HG03175 (cell line): ENCODE results near the gene RABIF.
A peak's percentile ranks its signal among the peaks of the same experiment; 100 is the strongest.
"Not testable (repeated sequence)": the region's sequence is repeated elsewhere in the genome, so short reads cannot be mapped to it uniquely, and the experiment has no call there.

Source experiments
- ATAC-seq: cut with Tn5 transposase; IDR thresholded peaks from one replicate; pipeline ENCODE4 v1.9.1; 2021; ENCODE audit warnings: mild to moderate bottlenecking, moderate library complexity; ENCODE audit not compliant: unreplicated experiment

The RABIF gene

DNA sequence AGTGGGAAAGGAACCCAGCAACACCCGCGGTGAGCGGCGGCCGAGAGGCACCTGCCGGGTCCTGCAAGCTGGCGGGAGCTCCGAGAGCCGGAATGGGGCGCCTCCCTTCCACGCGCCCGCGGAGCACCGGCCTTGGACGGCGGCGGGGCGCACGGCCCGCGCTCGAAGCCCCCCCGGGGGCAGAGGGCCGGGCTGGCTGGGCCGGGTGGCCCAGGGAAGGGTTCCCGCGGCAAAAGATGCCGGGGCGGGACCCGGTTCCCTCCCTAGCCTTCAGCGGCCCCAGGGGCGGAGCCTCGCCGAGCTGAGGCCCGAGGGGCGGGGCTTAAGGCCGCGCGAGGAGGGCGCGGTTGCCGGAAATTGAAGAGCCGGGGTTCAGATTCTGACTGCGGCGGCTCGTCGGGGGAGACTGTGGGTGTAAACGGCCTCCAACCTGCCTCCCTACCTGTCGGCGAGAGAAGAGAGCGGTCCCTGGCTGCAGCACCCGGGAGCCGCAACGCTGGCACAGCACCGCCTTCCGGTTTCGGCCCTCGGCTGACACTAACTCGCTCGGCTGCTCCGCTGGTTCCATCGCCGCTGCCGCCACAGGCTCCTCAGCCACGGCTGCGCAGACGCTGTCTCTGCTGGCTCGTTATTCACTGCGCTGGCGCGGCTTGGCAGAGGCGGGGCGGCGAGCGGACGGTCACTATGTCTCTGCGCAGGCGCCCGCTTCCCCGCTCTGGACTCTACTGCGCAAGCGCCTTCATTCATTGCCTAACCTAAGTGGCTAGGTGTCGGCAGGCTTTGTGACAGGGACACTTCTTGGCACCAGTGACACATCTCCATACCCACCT lies at the start of gene RABIF:
TSS of gene RABIF (minus strand) at position 619 of the 830 bp plus-strand sequence. CDS start at position 568, 51 bp downstream.
- peak; percentile 89 for ATAC-seq

DNA sequence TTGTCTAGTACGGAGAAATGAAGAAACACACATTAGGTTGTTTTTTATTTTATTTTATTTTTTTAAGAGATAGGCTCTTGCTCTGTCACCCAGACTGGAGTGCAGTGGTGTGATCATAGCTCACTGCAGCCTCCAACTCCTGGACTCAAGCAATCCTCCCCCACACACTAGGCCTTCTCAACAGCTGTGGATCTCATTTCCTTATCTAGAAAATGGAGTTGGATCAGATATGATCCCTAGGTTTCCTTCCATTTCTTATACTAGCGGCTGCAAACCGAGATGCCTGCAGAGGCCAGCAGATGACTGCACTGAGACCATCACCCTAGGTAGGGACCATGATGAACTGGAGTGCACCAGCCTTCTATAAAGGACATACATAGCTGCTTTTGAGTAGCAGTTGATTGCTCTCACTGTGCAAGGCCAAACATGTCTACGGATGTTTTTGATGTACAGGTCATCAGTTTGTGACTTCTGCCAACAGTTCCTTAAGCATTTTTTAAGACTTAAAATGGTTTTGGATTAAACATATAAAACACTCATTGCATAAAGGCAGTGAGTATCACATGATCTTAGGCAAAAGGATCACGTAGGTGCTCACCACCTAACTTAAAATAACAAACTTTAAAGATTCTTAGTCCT lies 49.5 kb upstream of the RABIF start:
- ATAC-seq, result no peak

DNA sequence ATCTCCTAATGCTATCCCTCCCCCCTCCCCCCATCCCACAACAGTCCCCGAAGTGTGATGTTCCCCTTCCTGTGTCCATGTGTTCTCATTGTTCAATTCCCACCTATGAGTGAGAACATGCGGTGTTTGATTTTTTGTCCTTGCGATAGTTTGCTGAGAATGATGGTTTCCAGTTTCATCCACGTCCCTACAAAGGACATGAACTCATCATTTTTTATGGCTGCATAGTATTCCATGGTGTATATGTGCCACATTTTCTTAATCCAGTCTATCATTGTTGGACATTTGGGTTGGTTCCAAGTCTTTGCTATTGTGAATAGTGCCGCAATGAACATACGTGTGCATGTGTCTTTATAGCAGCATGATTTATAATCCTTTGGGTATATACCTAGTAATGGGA lies 47.5 kb upstream of the RABIF start:
- not testable (repeated sequence) for ATAC-seq

DNA sequence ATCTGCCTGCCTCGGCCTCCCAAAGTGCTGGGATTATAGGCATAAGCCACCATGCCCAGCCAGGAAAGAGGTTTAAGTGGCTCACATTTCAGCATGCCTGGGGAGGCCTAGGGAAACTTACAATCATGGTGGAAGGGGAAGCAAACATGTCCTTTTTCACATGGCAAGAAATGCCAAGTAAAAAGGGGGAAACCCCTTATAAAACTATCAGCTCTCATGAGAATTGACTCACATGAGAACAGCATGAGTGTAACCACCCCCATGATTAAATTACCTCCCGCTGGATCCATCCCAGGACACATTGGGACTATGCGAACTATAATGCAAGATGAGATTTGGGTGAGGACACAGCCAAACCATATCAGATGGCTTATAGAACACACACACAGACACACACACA lies 46.9 kb upstream of the RABIF start:
- no peak for ATAC-seq

DNA sequence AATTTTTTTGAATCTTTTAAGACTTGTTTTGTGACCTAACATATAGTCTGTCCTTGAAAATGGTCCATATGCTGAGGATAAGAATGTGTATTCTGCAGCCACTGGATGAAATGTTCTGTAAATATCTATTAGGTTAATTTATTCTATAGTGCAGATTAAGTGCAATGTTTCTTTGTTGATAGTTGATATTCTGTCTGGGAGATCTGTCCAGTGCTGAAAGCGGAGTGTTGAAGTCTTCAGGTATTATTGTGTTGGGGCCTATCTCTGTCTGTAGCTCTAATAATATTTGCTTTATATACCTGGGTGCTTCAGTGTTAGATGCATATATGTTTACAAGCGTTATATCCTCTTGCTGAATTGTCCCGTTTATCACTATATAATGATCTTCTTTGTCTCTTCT lies 45.8 kb upstream of the RABIF start:
- ATAC-seq, result no peak

DNA sequence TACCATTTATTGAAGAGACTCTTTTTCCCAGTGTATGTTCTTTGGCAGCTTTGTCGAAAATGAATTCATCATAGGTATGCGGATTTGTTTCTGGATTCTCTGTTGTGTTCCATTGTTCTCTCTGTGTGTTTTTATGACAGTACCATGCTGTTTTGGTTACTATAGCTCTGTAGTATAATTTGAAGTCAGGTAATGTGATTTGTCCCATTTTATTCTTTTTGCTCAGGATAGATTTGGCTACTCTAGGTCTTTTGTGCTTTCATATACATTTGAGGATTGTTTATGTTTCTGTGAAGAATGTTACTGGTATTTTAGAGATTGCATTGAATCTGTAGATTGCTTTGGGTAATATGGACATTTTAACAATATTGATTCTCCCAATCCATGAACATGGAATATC lies 43.5 kb upstream of the RABIF start:
- ATAC-seq, result no peak

DNA sequence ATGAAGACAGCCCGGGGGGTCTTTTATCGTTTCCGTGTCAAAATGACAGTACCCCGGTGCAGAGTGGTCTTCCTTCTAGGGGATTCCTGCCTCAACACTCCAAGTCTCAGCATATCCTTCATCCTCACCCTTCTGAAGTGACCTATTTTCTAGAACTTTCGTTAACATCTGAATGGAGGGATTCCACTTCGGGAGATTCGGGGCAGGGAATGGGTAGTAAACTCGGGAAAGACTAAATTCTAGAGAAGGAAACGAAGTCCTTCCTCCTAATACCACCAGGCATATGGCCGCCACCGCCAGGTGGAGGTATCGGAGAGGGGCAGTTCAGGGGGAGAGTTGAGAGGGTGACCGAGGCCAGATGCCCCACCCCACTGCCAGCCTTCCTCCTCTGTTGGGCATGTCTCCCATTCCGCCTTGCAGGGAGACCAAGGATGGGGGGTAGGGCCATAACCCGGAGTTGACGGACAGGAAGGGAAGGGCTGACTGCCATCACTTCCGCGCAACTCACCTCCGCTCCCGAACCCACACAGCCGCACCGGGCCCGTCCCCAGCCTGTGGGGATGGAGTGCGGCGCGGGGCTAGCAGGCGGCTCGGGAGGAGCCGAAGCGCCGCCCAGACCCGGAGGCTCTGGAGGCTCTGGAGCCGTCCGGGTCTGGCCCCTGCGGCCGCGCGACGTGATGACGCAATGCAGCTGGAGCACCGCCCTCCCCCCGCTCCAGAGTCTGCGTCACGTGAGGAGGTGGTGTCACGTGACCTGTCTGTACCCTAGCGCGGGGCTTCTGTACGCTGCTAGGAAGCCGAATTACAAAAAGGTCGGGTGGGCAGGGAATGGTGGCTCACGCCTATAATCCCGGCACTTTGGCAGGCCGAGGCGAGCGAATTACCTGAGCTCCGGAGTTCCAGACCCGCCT lies 37.9 kb upstream of the RABIF start, which contains the start of gene KLHL12:
TSS of gene KLHL12 (minus strand) at position 654 of the 911 bp plus-strand sequence. CDS start 2,072 bp downstream, outside the sequence.
- ATAC-seq, result peak; percentile 92

DNA sequence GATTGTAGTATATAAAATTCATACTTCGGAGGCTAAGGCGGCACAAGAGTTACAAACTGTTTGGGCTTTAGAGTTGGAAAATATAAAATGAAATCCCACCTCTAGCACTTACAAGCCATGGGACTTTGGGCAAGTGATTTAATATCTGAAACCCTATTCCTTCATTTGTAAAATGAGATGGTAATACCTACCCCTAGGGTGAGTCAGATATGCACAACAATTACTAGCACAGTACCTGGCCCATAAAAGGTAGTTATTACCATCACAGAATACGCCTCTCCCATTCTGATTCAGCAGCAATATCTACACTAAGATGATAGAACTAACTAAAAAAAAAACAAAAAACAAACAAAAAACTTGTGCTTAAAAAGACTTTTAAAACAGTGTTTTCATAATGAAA lies 34.6 kb upstream of the RABIF start:
- ATAC-seq, result no peak

DNA sequence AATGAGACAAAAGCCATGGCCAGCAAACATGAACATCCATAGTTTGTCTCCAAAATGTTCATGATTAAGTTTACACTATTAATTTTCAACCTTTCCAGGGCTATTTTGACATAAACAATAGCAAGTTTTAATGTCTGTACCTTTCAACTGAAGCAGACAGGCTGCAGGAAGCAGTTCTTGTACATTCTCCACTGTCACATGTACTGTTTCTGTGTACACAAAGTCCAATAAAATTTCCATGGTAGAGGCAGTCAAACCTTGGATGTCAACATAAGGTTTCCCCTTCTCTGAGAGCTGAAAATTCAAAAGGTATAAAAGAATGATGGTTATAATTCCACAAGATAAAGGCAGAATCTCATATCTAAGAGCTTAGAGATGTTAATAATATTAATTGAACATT lies 30.7 kb upstream of the RABIF start:
- no peak for ATAC-seq

DNA sequence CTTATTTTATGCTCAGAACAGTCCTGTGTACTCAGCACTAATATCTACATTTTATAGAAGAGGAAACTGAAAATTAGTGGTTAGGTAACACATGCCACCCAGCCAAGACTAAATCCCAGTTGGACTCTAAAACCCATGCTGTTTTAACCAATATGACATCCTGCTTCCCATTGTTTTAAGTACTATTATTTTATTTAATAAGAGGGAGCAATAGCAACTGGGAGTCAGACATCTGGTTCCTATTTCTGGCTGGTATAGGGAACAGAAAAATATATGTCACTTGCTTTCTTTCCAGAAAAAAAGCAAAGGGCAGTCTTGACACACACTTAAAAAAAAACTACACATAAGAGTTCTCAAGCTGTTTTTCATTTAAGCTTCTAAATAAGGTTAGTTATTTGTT lies 26.2 kb upstream of the RABIF start:
- no peak for ATAC-seq

DNA sequence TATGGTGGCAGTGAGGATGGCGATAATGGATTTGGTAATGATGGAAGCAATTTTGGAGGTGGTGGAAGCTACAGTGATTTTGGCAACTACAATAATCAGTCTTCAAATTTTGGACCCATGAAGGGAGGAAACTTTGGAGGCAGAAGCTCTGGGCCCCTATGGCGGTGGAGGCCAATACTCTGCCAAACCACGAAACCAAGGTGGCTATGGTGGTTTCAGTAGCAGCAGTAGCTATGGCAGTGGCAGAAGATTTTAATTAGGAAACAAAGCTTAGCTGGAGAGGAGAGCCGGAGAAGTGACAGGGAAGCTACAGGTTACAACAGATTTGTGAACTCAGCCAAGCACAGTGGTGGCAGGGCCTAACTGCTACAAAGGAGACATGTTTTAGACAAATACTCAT lies 23.5 kb upstream of the RABIF start:
- ATAC-seq, result not testable (repeated sequence)

DNA sequence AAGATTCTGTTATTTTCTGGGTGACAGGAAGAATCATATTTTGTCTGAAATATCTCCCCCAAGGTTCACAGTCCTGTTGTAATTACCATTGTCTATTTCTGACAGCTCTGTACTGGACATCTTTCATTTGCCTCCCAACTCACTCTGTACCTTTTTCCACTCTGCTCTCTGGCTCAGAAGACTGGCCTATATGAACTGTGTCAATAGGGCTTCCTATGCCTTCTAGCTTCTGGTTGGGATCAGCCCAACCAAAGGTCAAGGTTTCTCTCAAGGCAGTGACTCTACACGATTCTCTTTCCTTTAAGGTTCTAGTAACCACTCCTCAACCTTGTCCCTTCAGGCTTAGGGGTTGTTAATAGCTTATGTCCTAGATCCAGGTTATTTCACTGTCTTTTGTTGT lies 20.5 kb upstream of the RABIF start:
- no peak for ATAC-seq

DNA sequence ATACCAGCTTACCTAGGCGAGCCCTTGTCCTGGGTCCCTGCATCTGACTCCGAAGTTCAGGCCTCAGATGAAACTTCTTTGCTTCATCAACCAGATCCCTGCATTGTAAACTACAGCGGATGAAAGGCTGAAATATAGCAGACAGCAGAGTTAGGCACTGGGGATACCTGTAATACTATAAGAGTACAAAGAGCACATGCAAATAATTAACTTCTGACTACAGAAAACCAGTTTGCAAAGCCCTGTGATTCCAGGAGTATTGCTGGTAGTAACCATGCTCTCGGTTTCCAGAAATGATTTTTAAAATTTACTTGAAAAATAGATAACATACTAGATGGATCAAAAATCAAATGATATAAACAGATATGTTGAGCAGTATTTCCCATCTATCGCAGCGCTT lies 20.0 kb upstream of the RABIF start:
- ATAC-seq, result no peak

DNA sequence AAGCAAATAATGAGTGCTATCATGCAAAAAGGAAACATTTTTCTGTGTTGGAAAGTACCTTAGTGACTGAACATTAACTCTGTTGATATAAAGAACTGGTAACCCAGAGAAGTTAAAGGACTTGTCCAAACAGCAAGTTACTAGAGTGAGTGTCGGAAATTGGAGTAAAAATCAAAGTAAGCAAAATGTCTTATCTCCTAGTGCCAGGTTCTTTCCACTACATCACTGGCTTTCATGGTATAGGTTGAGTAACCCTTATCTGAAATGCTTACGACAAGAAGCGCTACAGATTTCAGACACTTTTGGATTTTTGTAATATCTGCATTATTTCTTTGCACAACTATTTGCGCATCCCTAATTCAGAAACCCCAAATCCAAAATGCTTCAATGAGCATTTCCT lies 16.4 kb upstream of the RABIF start:
- no peak for ATAC-seq

DNA sequence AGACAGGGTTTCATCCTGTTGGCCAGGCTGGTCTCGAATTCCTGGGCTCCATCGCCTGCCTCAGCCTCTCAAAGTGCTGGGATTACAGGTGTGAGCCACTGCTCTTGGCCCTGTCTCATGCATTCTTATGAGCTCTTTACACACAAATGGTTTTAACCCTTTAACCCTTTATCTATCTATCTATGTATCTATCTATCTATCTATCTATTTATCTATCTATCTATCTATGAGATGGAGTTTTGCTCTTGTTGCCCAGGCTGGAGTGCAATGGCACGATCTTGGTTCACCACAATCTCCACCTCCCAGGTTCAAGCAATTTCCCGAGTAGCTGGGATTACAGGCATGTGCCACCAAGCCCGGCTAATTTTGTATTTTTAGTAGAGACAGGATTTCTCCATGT lies 14.9 kb upstream of the RABIF start:
- not testable (repeated sequence) for ATAC-seq

DNA sequence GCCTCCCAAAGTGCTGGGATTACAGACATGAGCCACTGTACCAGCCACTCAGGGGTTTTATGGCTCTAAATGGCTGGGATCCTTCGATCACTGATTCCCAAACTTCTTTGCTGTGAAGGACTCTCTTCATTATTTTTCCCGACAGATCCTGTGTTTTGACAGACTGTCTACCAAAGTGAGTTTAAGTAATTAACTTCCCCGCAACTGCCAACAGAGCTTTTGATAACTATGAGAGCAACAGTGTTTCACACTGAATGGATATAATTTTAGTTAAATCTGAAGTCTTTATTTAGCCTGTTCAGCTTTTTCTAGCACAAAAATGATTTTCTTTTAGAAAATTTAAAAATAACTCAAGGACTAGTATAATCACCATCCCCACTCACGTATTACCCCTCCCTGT lies 12.6 kb upstream of the RABIF start:
- ATAC-seq, result no peak

DNA sequence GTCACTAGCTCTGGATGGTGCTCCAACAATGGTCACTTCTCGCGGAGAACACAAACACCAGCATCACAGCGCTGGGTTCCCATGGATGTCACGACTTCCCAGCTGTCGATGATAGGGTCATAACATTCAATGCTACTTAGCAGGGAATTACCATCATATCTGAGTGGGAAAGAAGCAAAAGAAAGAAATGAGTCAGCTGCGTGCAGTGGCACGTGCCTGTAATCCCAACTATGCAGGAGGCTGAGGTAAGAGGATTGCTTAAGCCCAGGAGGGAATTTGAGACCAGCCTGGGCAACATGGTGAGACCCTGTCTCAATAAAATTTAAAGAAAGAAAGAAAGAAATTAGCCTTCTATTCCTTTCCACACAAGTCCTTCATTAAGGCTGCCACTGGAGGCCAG lies 3.6 kb upstream of the RABIF start:
- no peak for ATAC-seq

DNA sequence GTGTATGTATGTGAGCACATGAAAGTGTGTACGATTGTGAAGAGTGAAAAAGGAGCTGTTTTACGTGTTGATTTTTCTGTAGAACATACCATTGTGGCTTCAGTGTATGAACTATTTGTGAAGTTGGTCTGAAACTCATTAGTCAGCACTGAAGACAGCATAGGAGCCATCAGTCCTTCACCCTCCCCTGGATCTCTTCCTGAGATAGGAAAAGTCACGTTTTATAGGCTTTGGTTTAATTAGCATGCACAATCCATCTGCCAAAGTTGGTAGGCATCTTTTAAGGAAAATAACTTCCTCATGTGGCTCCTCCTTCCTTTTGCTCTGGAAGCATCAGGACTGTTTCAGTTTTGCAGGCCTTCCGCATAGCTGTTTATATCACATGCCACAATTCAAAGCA lies 1.4 kb upstream of the RABIF start:
- no peak for ATAC-seq

DNA sequence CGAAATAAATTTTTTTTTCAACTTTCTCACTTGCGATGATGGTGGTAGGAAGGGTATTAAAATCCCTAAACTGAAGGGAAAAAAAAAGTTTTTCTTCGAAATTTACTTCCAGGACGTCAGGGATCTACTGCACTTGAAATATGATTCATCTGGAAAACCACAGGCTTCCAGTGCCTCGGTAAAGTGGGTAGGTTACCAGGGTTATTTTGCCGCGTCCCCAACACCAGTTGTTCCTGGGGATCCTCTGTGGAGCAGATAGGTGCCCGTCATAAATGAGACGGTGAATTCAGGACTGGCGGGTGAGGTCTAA lies 773 bp downstream of the RABIF start:
- ATAC-seq, result no peak

DNA sequence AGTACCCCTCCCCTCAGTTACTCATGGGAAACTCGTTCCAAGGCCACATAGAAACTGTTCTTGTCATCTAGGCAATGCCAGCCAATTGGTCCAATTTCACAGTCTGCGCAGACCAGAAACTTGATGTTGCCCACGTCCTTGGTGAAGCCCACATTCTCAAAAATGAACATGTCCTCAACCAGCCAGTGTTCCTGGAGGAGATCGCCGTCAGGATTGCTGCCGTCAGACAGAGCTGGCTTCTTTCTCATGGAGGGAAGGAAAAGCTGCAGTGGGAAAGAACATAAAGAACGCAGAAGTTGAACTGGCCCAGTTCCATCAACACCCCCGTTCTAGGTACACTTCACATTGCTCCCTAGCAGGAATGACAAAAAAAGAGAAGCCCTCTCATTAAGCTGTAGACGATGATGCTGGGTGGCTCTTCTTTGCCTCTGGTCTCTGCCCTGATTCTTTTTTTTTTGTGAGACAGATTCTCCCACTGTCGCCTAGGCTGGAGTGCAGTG lies 7.9 kb downstream of the RABIF start:
- no peak for ATAC-seq

DNA sequence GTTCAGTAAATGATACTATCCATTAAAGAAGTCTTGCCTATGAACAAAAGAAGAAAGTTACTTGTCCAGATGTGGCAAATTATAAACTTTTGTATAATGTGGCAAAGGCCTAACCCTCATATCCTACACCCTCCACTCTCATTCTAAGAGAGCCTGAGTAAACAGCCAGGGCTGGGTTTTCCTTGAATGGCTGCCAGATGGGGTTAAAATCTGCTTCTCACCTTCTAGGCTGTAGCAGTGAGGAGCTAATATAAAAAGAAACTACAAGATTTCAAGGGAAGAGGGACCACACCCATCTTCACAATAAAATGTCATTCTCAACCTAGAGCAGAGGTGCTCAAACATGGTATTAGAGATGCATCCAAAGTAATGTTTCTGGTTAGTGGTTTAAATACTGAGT lies 8.9 kb downstream of the RABIF start:
- no peak for ATAC-seq
